Thyroid gland (tissue), 4 donors: ENCODE measurements around the gene CIZ1. TPM values are rescaled to one million over a fixed set of nuclear protein-coding genes. Genes with fewer than 3 reads are reported as not detected.

Experiments used
- DNase-seq, 2 donors: peaks; one replicate each; pipeline ENCODE4 v3.0.0-alpha.2; 2019
- H3K27ac ChIP-seq, 3 donors: fragments of 200-600 bp; sonication (generic); 1 replicate in 2 of 3; 2 replicates in 1 of 3; pipeline ENCODE4 v1.5.1; 2016 to 2019; ENCODE audit warnings: mild to moderate bottlenecking in 1 of 3, moderate library complexity in 1 of 3
- H3K27me3 ChIP-seq: fragments of 200-600 bp; sonication (generic); one replicate; pipeline ENCODE4 v1.5.1; 2019
- H3K36me3 ChIP-seq, 2 donors: fragments of 200-600 bp; sonication (generic); one replicate each; pipeline ENCODE4 v1.5.1; 2016 to 2019
- H3K4me1 ChIP-seq, 2 donors: fragments of 200-600 bp; sonication (generic); one replicate each; pipeline ENCODE4 v1.5.1; 2017 to 2019
- H3K4me3 ChIP-seq, 3 donors: fragments of 200-600 bp; sonication (generic); replicated peaks in 1 of 3; 1 replicate in 2 of 3; 2 replicates in 1 of 3; pipeline ENCODE4 v1.5.1; 2016; ENCODE audit warnings: mild to moderate bottlenecking in 1 of 3
- H3K9me3 ChIP-seq: fragments of 200-600 bp; sonication (generic); one replicate; pipeline ENCODE4 v1.5.1; 2017
- POLR2A ChIP-seq, 2 donors: fragments of 450-650 bp; IDR thresholded peaks; one replicate each; pipeline ENCODE4 v1.6.1; 2017; ENCODE audit warnings: antibody characterized with exemption in 2 of 2, mild to moderate bottlenecking in 2 of 2, moderate library complexity in 1 of 2
- WGBS, 2 donors: methylation state at CpG; one replicate each; pipeline ENCODE4 v1.1.5; 2017; 5-methylcytosine and 5-hydroxymethylcytosine counted together
- intact Hi-C: fragments of 100-400 bp; cut with DNase I; formaldehyde crosslinking; loops from one replicate; pipeline ENCODE4 v1.15.1; 2023
- total RNA-seq, 4 donors: library from RNA; depleted of rRNA; stranded (reverse); fragments of >200 nt; gene quantifications; one replicate each; pipeline ENCODE4 v1.2.3, GENCODE V29; 2016
- TF ChIP-seq, protein P1 (sequence below), 6 experiments: fragments of 200-600 bp in 3 of 6; fragments of 450-650 bp in 3 of 6; sonication (generic) in 3 of 6; IDR thresholded peaks; one replicate each; pipeline ENCODE4 v1.5.1; 2016 to 2019; ENCODE audit warnings: antibody characterized with exemption in 6 of 6, mild to moderate bottlenecking in 2 of 6, inconsistent platforms in 1 of 6, moderate library complexity in 1 of 6

The CIZ1 gene
- total RNA-seq, 4 donors from 2014 or later = 47.8 to 58.5 (median 52.7) TPM

DNA sequence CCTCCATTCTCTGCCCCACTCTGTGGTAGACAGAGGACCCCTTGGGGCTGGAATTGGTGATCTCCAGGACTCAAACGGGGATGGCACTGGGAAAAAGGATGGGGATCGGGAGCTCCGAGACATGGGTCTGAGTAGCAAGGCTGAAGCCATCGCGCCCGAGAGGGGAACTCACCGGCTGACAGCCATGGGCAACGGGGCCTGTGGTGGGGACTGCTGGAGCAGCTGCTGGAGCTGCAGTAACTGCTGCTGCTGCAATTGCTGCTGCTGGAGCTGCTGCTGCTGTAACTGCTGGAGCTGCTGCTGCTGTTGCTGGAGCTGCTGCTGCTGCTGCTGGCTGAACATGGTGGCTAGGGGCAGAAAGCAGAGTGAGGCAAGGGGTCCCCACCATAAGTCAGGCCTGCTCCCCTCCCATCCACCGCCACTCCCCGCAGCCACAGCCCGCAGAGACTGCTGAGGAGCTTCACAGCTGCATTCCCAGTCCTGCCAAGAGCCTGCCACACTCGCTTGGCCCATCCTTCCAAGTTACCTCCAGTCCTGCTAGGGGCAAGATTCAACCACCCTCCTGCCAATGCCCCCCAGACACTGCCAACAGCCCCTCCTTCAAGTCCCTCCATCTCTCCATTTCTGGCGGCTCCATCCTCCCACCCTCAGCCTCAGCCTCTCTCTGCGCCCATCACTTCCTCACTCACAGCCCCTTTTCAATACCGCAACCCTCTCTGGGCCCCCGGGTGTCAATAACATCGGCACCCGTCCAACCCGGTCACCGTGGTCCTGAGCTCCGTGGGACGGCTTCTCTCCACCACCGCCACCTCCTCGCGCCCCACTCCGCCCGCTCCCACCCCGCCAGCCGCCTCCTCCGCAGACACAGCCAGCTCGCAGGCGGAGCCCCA lies 611 bp downstream of the CIZ1 start:
- Histone ChIP-seq H3K36me3 (no peaks in the 10 kb centered on the region), H3K27ac (peak overlapping the region; percentile 66 to 75 (median 74))

DNA sequence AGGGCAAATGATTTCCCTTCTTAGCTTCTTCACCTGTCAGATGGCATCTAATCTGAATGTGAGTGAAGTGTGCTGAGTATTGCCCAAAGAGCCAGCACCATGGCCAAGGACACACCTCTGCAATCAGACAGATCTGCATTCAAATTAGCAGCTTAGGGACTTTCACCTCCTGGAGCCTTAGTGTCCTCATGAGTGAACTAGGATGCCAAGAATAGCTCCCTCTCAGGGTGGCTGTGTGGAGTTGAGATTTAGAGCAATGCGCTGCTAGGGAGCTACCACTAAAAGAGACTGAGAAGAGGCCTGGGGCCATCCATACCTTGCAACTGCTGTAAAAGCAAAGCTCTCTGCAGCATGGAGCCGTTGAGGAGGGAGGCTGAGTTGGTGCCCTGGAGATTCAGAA lies 1.4 kb downstream of the CIZ1 start:
- no peak for DNase-seq
- H3K27ac ChIP-seq = no peak overlapping the region
- TF ChIP-seq, protein P1, sequence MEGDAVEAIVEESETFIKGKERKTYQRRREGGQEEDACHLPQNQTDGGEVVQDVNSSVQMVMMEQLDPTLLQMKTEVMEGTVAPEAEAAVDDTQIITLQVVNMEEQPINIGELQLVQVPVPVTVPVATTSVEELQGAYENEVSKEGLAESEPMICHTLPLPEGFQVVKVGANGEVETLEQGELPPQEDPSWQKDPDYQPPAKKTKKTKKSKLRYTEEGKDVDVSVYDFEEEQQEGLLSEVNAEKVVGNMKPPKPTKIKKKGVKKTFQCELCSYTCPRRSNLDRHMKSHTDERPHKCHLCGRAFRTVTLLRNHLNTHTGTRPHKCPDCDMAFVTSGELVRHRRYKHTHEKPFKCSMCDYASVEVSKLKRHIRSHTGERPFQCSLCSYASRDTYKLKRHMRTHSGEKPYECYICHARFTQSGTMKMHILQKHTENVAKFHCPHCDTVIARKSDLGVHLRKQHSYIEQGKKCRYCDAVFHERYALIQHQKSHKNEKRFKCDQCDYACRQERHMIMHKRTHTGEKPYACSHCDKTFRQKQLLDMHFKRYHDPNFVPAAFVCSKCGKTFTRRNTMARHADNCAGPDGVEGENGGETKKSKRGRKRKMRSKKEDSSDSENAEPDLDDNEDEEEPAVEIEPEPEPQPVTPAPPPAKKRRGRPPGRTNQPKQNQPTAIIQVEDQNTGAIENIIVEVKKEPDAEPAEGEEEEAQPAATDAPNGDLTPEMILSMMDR (IDR thresholded peaks at IDR 0.05) = no peak
- no peak for TF ChIP-seq POLR2A (IDR thresholded peaks at IDR 0.05)
- intact Hi-C loops = no loop called here
- WGBS, 2 donors = 77 to 90% methylated on average over 2 of the region's 2 CpGs
- H3K4me1 ChIP-seq = peaks cover 10 to 16% of the 10 kb centered on the region in 2 donors
- H3K36me3 ChIP-seq = peaks cover 4 to 5% of the 10 kb centered on the region in 2 donors
- H3K4me3 ChIP-seq = no peak overlapping the region
- H3K27me3 ChIP-seq = no peaks in the 10 kb centered on the region
- H3K9me3 ChIP-seq = no peaks in the 10 kb centered on the region

More for the DNA sequence above, 611 bp downstream of the CIZ1 start:
- Histone ChIP-seq H3K9me3 (no peaks in the 10 kb centered on the region), H3K27me3 (no peaks in the 10 kb centered on the region), H3K4me1 (peaks cover 10 to 16% of the 10 kb centered on the region in 2 donors), H3K4me3 (peak overlapping the region; percentile 82 to 94 (median 89))
- intact Hi-C loops = no loop called here
- WGBS, 2 donors = 19 to 20% methylated on average over 29 to 31 of the region's 32 CpGs
- DNase-seq = no peak
- TF ChIP-seq POLR2A (IDR thresholded peaks at IDR 0.05) = no peak
- TF ChIP-seq, protein P1 (IDR thresholded peaks at IDR 0.05) = no peak

DNA sequence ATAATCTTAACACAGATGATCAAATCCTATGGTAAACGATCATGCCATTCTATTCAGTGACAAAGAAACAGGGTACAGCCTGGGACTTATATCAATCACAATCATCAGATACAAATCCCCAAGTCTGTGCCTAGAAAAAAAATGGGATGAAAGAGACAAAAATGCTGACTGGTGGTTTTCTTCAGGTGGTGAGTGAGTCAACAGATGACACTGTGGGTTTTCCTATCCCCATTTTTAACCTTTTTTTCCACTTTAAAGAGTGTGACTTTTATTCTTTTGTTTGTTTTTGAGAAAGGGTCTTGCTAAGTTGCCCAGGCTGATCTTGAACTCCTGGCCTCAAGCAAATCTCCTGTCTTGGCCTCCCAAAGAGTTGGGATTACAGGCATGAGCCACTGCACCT lies 3.2 kb downstream of the CIZ1 start:
- Histone ChIP-seq H3K9me3 (no peaks in the 10 kb centered on the region), H3K4me1 (peaks cover 10 to 16% of the 10 kb centered on the region in 2 donors), H3K27me3 (no peaks in the 10 kb centered on the region), H3K4me3 (no peak overlapping the region), H3K36me3 (peaks cover 11 to 17% of the 10 kb centered on the region in 2 donors), H3K27ac (no peak overlapping the region)
- TF ChIP-seq POLR2A (IDR thresholded peaks at IDR 0.05) = no peak
- TF ChIP-seq, protein P1 (IDR thresholded peaks at IDR 0.05) = no peak
- DNase-seq = no peak
- intact Hi-C loops = no loop called here
- 83 to 84% methylated on average over 1 of the region's 1 CpG for WGBS, 2 donors

DNA sequence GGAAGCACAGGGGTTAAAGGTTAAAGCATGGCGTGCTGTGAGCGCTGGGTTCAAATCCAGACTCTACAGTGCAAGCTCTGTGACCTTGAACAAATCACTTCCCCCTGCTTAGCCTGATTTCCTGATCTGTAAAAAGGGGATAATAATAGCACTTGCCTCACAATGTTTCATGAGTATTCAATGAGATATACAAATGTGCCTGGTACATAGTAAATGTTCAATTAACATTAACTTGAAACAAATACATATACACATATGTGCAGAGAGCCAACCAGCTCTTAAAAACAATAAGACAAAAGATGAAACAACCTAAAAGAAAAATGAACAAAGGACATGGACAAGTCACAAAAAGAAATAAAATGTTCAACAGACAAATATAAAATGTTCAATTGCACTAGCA lies 4.0 kb downstream of the CIZ1 start:
- Histone ChIP-seq H3K4me3 (no peak overlapping the region), H3K27me3 (no peaks in the 10 kb centered on the region), H3K36me3 (peaks cover 11 to 22% of the 10 kb centered on the region in 2 donors), H3K4me1 (peaks cover 10 to 12% of the 10 kb centered on the region in 2 donors), H3K9me3 (no peaks in the 10 kb centered on the region), H3K27ac (no peak overlapping the region)
- DNase-seq = no peak
- TF ChIP-seq, protein P1 (IDR thresholded peaks at IDR 0.05) = no peak
- no peak for TF ChIP-seq POLR2A (IDR thresholded peaks at IDR 0.05)
- intact Hi-C loops = no loop called here
- WGBS, 2 donors = 96 to 100% methylated on average over 2 of the region's 2 CpGs
